Endothelial cell (in vitro differentiated cells): ENCODE measurements around the gene LHX2. TPM values are rescaled to one million over a fixed set of nuclear protein-coding genes. Genes with fewer than 3 reads are reported as not detected.

Experiments
- DNase-seq: peaks from one replicate; pipeline ENCODE4 v3.0.0; 2021; ENCODE audit warnings: low spot score
- H3K27ac Mint-ChIP-seq: one replicate; pipeline ENCODE4 v1.8.0; 2021; ENCODE audit warnings: mixed read lengths, inconsistent platforms; ENCODE audit not compliant: unreplicated experiment
- H3K27me3 Mint-ChIP-seq: one replicate; pipeline ENCODE4 v1.8.0; 2021; ENCODE audit warnings: mild to moderate bottlenecking, moderate library complexity, mixed read lengths, inconsistent platforms; ENCODE audit not compliant: unreplicated experiment
- H3K36me3 Mint-ChIP-seq: one replicate; pipeline ENCODE4 v1.8.0; 2021; ENCODE audit warnings: mild to moderate bottlenecking, low read depth, mixed read lengths, inconsistent platforms; ENCODE audit not compliant: unreplicated experiment
- H3K4me1 Mint-ChIP-seq: one replicate; pipeline ENCODE4 v1.8.0; 2021; ENCODE audit warnings: mild to moderate bottlenecking, mixed read lengths, inconsistent platforms; ENCODE audit not compliant: unreplicated experiment
- H3K4me3 Mint-ChIP-seq: one replicate; pipeline ENCODE4 v1.8.0; 2021; ENCODE audit warnings: mild to moderate bottlenecking, mixed read lengths, inconsistent platforms; ENCODE audit not compliant: unreplicated experiment
- H3K9me3 Mint-ChIP-seq: one replicate; pipeline ENCODE4 v1.8.0; 2021; ENCODE audit warnings: mixed read lengths, inconsistent platforms; ENCODE audit not compliant: unreplicated experiment
- total RNA-seq: library from RNA; stranded (reverse); fragmentation: NEBNext Ultra II Directional; extraction: Animal tissue kit (Norgen Biotek cat#: 25700); gene quantifications from one replicate; pipeline ENCODE4 v1.2.1, GENCODE V29; 2021; ENCODE audit not compliant: unreplicated experiment
- TF ChIP-seq, protein P1 (sequence below): fragments of 200-600 bp; sonication (generic); IDR thresholded peaks from one replicate; pipeline ENCODE4 v1.5.0; 2021; ENCODE audit warnings: antibody characterized with exemption; ENCODE audit not compliant: unreplicated experiment

Gene LHX2
- total RNA-seq, 1 donor from 2014 or later = not detected

- DNase-seq = no peak
- Mint-ChIP-seq H3K9me3 (peaks cover 8% of the 10 kb centered on the region), H3K36me3 (peaks cover 9% of the 10 kb centered on the region), H3K27me3 (peaks cover 58% of the 10 kb centered on the region), H3K27ac (no peak overlapping the region), H3K4me3 (peak overlapping the region; percentile 85), H3K4me1 (peaks cover 26% of the 10 kb centered on the region)
- TF ChIP-seq, protein P1, sequence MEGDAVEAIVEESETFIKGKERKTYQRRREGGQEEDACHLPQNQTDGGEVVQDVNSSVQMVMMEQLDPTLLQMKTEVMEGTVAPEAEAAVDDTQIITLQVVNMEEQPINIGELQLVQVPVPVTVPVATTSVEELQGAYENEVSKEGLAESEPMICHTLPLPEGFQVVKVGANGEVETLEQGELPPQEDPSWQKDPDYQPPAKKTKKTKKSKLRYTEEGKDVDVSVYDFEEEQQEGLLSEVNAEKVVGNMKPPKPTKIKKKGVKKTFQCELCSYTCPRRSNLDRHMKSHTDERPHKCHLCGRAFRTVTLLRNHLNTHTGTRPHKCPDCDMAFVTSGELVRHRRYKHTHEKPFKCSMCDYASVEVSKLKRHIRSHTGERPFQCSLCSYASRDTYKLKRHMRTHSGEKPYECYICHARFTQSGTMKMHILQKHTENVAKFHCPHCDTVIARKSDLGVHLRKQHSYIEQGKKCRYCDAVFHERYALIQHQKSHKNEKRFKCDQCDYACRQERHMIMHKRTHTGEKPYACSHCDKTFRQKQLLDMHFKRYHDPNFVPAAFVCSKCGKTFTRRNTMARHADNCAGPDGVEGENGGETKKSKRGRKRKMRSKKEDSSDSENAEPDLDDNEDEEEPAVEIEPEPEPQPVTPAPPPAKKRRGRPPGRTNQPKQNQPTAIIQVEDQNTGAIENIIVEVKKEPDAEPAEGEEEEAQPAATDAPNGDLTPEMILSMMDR = no peak
Measured at GRCh38 chr9:123998970-123999621, 12.5 kb upstream of the LHX2 start.

DNA sequence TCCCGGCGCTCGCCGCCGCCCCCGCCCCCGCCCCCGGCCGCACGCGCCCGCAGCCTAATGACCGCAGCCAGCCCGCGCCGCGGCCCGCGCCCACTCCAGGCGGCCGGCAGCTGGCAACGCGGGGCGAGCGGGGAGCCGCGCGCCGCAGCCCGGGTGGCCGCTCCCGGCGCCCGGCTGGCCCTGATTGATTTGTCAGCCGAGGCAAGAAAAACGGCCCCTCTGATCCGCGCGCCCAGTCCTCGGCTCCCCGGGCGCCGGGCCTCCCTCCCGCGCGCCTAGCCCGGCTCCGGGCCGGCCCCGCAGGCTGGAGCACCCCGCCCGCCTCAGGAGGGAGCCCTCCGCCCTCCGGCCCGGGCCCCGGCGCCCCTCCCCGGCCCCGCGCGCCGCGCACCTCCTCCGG, 11.9 kb upstream of the LHX2 start:
- TF ChIP-seq, protein P1 = no peak
- H3K4me3 Mint-ChIP-seq = no peak overlapping the region
- H3K27me3 Mint-ChIP-seq = peaks cover 56% of the 10 kb centered on the region
- H3K9me3 Mint-ChIP-seq = peaks cover 8% of the 10 kb centered on the region
- H3K4me1 Mint-ChIP-seq = peaks cover 27% of the 10 kb centered on the region
- DNase-seq = no peak
- H3K27ac Mint-ChIP-seq = no peak overlapping the region
- peaks cover 9% of the 10 kb centered on the region for H3K36me3 Mint-ChIP-seq

GRCh38 chr9:124000161-124000783, 11.3 kb upstream of the LHX2 start:
- Mint-ChIP-seq H3K27ac (no peak overlapping the region), H3K4me1 (peaks cover 27% of the 10 kb centered on the region), H3K4me3 (peak overlapping the region; percentile 83), H3K36me3 (peaks cover 9% of the 10 kb centered on the region), H3K9me3 (peaks cover 8% of the 10 kb centered on the region), H3K27me3 (peaks cover 55% of the 10 kb centered on the region)
- TF ChIP-seq, protein P1 = no peak
- no peak for DNase-seq

GRCh38 chr9:124000784-124001457, 10.6 kb upstream of the LHX2 start:
- Mint-ChIP-seq H3K4me3 (peak overlapping the region; percentile 83), H3K27ac (no peak overlapping the region), H3K4me1 (peaks cover 27% of the 10 kb centered on the region), H3K36me3 (peaks cover 4% of the 10 kb centered on the region), H3K9me3 (peaks cover 4% of the 10 kb centered on the region), H3K27me3 (peaks cover 54% of the 10 kb centered on the region)
- DNase-seq = no peak
- TF ChIP-seq, protein P1 = no peak

- TF ChIP-seq, protein P1 = no peak
- Mint-ChIP-seq H3K27ac (no peak overlapping the region), H3K27me3 (peaks cover 54% of the 10 kb centered on the region), H3K4me1 (peaks cover 27% of the 10 kb centered on the region), H3K4me3 (peak overlapping the region; percentile 11), H3K36me3 (no peaks in the 10 kb centered on the region), H3K9me3 (no peaks in the 10 kb centered on the region)
- no peak for DNase-seq
Measured at GRCh38 chr9:124001458-124001799, 10.1 kb upstream of the LHX2 start.
